HK-2 (cell line): ENCODE measurements around the gene RALGAPB.
"Not testable (repeated sequence)": the region's sequence is repeated elsewhere in the genome, so short reads cannot be mapped to it uniquely, and the experiment has no call there.

Experiments
- DNase-seq: peaks from one replicate; pipeline ENCODE4 v3.0.0-alpha.2; 2018; ENCODE audit not compliant: unreplicated experiment

Gene RALGAPB

DNA sequence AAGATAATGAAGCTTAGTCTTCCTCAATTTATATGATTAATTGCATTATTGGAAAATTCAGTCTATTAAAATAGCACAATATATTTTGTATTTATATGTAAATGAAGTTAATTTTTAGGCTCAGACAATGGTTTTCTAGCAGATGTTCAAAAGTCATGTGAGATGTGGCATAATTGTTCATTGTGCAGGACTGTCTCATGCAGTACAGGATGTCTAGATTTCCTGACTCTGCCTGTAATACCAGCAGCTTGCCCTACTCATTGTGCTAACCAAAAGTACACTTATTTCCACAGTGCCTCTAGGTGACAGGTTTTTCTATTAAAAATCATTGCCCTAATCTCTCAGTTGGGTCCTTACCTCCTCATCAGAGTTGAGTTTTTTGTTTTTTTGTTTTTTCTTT is 12.4 kb downstream of the RALGAPB start:
- no peak for DNase-seq

GRCh38 chr20:38489181-38489580 is 16.5 kb downstream of the RALGAPB start:
- DNase-seq = no peak

DNA sequence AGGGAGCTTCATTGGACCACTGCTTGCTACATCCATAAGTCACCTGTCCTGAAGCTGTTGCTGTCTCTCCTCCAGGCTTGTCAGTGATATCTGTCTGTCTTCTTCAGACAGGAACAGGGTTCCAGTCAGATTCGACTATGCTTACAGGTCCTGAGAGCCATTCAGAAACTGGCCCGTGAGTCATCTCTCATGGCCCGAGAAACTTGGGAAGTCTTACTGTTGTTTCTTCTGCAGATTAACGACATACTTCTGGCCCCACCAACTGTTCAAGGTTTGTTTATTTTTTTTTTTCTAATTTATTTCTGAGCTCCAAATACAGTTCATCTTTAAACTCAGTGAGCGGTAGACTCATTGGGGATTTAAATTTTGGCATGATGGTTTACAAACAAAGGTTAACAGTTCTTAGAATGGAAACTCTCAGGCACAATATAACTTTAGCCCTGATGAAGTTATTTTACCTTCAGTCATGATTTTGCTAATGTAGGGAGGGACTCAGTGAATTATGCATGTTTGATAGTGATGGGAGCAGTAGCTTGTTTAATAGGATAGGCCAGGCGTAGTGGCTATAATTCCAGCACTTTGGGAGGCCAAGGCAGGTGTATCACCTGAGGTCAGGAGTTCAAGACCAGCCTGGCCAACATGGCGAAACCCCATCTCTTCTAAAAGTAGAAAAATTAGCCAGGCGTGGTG is 24.7 kb downstream of the RALGAPB start:
- DNase-seq = no peak

DNA sequence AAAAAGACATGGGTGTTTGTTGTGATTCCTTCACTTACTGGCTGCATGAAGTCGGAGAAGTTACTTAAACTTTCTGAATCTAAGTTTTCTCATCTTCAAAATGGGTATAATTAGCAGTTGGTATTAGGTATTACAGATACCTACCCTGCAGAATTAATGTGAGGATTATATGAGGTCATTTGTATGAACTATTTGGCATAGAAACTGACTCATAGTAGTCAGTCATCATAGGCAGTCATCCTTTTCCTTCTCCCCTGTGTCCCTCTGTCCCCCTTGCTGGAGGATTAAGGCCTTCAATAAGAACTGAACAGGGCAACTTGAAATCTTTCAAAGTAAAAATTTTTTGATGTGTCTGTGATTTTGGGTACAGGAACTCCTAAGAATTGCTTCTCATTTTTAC is 26.3 kb downstream of the RALGAPB start:
- no peak for DNase-seq

DNA sequence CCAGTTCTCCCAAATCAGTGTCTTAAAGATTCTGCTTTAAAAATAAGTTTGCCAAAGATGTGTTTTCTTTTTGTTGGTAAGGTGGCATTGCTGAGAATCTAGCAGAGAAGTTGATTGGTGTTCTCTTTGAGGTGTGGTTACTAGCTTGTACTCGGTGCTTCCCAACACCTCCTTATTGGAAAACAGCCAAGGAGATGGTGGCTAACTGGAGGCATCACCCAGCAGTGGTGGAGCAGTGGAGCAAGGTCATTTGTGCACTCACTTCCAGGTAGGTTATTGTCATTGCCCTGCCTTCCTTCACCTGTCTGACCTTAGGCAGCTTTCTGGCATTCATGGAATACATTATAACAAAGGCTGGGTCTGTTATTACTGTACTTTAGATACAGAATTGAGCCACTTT is 26.7 kb downstream of the RALGAPB start:
- no peak for DNase-seq

GRCh38 chr20:38501858-38502436 is 29.3 kb downstream of the RALGAPB start:
- no peak for DNase-seq

DNA sequence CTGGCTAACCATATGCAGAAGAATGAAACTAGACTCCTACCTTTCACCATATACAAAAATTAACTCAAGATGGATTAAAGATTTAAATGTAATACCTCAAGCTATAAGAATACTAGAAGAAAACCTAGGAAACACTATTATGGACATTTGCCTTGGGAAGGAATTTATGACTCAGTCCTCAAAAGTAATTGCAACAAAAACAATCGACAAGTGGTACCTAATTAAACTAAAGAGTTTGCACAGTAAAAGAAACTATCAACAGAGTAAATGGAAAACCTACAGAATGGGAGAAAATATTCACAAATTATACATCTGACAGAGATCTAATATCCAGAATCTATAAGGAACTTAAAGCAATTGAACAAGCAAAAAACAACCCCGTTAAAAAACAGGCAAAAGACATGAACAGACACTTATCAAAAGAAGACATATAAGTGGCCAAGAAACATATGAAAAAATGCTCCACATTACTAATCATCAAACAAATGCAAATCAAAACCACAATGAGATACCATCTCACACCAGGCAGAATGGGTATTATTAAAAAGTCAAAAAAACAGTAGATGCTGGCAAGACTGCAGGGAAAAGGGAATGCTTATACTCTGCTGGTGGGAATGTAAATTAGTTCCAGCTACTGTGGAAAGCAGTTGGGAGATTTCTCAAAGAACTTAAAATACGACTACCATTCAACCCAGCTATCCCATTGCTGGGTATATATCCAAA is 31.9 kb downstream of the RALGAPB start:
- DNase-seq = no peak

DNA sequence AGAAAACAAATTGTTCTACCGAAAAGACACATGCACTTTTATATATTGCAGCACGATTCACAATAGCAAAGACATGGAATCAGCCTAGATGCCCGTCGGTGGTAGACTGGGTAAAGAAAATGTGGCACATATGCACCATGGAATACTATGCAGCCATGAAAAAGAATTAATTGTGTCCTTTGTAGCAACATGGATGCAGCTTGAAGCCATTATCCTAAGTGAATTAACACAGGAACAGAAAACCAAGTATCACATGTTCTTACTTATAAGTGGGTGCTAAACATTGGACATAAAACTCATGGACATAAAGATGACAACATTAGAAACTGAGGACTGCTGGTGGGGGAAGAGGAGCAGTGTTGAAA is 32.4 kb downstream of the RALGAPB start:
- DNase-seq = no peak

DNA sequence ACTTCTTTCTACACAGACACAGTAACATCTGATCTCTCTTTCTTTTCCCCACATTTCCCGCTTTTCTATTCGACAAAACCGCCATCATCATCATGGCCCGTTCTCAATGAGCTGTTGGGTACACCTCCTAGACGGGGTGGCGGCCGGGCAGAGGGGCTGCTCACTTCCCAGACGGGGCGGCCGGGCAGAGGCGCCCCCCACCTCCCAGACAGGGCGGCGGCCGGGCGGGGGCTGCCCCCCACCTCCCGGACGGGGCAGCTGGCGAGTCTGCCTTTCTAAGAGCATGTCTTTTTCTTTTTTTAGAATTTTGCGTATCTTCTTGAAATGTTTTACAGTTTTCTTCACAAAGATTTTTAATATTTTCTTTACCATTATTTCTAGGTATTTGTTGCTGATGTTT is 39.1 kb downstream of the RALGAPB start:
- DNase-seq = not testable (repeated sequence)

DNA sequence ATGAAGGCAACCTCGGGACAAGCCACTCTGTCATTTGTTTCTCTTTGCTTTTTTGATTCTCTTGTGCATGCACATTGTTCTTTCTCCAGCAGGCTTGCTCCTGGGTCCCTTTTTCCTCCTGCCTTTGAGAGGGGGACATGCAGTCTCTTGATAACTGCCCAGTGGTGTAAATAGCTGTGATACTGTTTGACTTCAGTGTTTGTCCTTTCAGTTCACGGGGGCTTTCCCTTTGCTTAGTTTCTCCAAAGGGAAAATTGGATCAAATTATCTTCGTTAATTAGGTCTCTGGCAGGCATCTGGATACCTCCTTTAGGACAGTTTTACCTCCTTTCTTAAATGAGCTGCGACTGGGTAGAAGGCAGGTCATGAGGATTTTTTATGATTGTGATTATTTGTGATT is 41.5 kb downstream of the RALGAPB start:
- DNase-seq = no peak

DNA sequence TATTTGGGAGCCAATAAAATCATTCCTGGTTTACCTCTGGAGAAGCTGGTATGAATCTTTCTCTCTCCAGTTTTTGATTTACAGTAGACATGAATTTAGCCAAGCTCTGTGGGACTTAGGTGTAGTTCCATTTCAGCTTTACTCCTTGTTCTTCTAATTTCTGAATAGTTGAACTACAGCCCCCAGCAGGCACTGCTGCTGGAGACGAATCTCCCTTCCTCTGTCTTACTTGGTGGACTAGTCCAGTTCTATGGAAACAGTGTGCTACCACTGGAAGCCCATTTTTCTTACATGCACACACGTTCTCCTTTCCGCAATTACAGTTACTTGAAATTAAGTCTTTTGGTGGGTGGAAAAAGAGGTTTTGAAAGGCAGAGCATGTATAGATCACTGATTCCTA is 42.3 kb downstream of the RALGAPB start:
- no peak for DNase-seq

GRCh38 chr20:38515631-38516030 is 43.0 kb downstream of the RALGAPB start:
- no peak for DNase-seq

DNA sequence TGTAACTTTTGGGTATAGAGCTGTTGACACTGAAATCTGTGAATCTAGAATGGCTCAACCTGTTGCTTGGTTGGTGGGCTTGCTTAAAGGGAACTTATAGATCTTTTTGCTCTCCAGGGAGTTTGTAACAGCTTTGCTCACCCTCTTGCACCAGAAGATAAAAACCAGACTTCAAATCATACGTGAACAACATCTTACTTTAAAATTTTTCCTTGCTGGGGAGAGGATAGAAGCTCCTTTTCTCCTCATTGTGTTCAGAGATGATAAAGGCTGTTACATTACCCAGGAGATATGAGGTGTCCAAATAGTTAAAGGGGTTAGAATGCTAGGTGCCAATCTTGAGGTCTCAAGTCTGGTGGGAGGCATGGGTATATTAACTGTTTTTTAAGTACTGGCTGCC is 46.8 kb downstream of the RALGAPB start:
- DNase-seq = no peak

DNA sequence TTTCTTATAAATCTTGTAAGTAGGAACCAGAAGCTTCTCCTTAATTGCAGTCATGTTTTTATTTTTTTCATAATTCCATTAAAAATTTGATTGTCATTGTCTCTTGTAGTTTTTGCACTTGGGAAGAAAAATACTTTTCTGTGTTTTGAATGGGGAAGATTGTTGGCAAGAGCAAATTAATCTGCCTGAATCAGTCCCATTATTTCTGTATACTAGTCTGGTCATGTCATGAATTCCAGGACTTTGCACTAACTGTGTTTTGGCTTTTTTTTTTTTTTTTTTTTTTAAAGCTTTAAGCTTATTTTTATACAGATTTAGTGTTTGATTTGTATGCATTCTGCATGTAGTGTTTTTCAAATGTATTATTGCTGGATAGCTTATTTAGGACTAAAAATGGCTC is 47.6 kb downstream of the RALGAPB start:
- DNase-seq = no peak

DNA sequence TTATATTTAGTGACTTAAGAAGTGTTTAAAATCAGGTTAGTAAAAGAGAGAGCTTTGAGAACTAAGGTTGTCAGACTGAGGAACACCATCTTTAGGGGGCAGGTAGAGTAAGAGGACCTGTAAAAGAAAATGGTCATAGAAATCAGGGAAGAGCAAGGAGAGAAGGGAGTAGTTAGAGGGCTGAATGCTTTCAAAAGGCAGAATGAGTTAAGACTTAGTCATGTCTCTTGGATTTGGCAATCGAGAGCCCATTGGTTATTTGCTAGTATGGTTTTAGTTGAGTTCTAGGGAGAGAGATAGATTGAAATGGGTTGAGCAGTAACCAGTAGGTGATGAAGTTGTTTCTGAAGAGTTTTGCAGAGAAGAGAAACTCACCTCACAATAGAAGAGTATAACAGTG is 51.1 kb downstream of the RALGAPB start:
- DNase-seq = no peak

GRCh38 chr20:38528167-38528566 is 55.5 kb downstream of the RALGAPB start:
- DNase-seq = no peak

DNA sequence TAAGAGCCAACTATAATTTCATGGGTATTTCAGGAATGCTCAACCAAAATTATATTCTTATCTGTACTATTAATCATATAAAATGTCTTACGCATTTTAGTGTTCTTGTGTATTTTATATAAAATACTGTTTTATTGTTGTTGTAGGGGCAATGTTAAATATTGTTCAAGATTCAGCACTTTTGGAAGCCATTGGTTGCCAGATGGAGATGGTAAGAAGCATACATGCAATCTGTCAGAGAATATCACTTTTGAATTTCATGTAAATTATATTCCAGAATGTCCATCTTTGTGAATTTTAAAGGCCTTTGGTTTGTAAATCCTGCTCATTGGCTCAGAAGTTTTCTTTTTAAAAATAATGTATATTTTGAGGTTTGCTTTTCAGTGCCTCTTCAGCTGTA is 58.4 kb downstream of the RALGAPB start:
- DNase-seq = no peak

DNA sequence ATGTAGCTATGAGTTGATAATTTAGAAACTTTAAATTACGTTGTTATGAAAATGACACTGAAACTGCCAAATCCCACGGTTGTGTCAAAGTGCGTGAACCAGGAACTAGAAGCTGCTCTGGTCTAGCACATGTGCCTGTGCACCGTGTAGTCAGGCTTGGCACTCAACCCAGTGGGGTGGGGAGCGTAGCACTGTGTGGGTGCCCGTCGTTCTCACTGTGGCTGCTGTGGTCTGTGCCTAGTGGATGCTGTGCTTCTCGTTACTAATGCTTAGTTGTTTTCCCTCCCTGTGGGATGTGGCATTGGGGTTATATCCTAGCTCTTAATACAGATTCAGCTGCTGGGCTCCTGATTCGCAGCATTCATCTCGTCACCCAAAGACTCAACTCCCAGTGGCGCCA is 62.1 kb downstream of the RALGAPB start:
- no peak for DNase-seq

DNA sequence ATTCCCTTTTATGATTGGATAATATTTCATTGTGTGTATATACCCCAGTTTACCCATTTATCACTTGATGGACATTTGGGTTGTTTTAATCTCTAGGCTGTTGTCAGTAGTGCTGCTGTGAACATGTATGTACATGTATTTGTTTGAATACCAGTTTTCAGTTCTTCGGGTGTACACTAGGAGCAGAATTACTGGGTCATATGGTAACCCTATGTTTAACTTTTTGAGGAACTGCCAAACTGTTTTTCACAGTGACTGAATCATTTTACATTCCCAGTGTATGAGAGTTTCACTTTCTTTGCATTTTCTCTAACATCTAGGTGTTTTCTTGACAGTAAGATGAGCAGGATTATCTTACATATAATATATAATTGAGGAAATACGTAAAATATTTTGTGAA is 63.7 kb downstream of the RALGAPB start:
- DNase-seq = no peak

DNA sequence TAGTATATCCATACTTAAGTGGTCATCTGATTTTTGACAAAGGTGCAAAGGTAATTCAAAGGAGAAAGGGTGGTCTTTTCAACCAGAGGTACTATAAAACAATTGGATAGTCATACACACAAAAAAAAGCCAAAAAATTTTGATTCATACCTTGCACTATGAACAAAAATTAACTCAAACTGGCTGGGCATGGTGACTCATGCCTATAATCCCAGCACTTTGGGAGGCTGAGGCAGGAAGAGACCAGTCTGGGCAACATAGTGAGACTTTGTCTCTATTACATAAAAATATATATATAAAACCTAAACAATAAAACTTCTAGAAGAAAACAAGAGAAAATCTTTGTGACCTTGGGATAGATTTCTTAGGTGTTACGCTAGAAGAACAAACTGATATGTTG is 64.5 kb downstream of the RALGAPB start:
- DNase-seq = no peak

GRCh38 chr20:38538789-38539188 is 66.1 kb downstream of the RALGAPB start:
- no peak for DNase-seq

DNA sequence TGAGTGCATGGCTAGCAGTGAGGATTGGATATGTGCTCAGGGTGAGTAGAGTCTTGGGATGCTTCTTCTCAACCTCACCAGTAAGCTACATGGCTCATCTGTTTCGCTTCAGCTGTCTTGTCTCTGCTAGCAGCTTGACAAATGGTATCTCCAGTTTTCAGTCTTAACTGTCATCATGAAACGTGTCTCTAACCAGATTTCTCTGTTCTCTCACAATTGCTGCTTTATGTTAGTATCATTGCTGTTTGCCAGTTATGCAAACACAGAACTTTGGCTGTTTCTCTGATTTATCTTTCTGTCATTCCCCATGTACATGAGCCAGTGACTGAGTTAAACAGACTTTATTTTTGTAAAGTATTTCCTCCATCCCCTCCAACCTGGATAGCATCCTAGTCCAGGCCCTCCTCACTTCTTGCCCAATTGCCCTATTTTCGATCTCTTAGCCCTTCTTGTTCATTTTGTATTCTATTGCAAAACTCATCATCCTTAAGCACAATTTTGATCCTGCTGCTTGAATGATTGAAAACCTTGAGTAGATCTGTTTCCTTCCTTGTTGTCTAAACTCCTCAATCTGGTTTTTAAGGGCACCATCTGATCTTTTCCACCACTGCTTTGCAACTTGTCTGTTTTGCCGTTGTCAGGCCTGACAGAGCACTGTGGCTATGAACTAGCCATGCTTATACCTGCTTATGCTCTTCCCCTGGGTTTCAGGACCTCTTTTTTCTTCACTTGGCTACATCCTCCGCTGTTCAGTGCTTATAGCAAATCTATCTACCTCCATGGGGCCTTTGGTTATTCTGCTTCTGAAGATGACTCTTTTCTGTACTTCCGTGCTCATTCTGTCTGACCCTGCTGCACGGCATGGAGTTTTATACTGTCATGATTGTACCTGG is 70.6 kb downstream of the RALGAPB start:
- DNase-seq = no peak
